Jurkat, Clone E6-1 (cell line): ENCODE results near the gene TP53I3.
"Not testable (repeated sequence)": the region's sequence is repeated elsewhere in the genome, so short reads cannot be mapped to it uniquely, and the experiment has no call there.

ENCODE experiments used
- DNase-seq: peaks from one replicate; pipeline ENCODE4 v3.0.0-alpha.2; 2011; ENCODE audit warnings: low read depth, low spot score
- H3K4me3 ChIP-seq: 2 replicates; pipeline ENCODE4 v1.5.1; 2011; ENCODE audit warnings: mild to moderate bottlenecking, low read length, control low read depth, moderate library complexity

Gene TP53I3

DNA sequence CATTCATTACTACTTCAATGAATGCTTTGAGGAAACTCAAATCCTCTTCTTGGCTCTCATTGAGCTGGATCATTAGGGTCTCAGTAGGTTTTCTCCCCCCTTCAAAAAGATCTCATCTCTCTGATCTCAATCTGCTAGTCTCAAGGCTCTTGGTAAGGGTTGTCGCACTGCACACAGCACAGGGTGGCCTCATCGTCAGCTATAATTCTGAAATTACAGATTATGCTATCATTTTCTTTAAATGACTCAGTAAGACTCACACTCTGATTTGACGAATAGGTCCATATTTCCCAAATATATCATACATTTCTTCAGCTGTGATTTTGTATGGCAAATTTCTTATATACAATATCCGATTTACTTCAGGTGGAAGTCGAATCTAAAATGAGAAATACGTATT lies 10.8 kb downstream of the TP53I3 start:
- DNase-seq, result no peak

DNA sequence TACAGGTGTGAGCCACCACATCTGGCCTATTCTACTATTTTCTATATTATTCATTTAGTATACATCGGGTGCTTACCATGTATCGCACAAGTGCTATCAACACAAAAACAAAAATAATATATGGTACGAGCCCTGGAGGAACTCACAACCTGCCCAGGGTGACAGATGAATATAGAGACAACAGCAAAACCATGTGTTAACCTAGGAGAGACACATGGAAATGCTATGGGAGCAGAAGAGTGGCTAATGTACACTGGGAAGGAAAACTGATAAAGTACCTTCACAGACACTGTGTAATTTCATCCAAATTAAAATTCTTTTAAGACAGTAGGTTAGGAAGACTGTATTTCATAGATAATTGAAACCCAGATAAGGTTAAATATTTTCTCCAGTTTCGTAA lies 12.4 kb downstream of the TP53I3 start:
- DNase-seq, result no peak
- H3K4me3 ChIP-seq, result no peak overlapping the region

More for the DNA sequence above, 10.8 kb downstream of the TP53I3 start:
- no peak overlapping the region for H3K4me3 ChIP-seq

DNA sequence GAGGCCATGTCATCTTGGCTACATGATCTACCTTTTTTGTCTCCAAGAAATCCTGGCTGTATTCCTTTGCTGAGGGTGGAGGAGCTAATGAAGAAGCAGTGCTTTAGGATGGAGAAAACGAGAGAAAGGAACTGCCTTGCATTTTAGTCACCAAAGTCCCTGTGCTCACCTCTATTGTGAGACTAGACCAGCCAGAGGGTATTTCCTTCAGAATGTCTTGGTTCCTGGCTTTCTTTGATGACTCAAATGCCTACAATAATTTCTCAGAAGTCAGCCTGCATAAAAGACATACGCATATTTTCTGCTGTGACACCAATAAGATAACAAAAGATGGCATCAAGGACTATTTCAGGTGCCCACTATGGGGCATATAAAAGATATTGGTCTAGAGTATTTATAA lies 19.3 kb downstream of the TP53I3 start:
- no peak overlapping the region for H3K4me3 ChIP-seq
- no peak for DNase-seq

DNA sequence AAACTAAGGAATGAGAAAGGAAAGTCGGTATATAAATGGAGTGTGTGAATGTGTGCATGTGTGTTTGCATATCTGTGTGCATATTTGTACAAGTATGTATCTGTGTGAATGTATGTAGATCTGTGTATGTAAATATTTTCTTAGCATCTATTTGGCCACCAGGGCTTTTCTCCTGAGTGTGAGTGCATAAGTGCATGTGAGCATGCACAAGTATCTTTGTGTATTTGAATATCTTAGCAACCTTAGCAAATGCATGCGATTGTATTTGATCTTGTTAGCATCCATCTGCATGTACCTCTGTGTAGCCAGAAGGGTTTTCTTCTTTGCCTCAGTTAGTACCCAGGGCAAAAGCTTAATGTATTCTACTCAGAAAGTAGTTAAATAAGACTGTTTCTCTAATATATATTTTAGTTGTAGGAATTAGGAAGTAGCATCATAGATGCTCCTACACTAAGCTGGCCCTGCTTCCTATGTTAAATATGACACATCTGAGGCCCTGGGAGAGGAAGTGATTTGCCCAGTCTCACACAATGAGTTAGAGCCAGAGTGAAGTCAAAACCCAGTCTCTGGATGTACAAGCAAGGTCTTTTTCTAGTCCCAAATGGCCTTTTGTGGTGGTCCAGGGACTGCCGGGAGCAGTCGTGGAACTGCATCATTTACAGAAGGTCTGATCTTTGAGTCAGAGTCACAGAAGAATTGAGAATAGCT lies 25.9 kb downstream of the TP53I3 start:
- H3K4me3 ChIP-seq, result no peak overlapping the region
- no peak for DNase-seq

DNA sequence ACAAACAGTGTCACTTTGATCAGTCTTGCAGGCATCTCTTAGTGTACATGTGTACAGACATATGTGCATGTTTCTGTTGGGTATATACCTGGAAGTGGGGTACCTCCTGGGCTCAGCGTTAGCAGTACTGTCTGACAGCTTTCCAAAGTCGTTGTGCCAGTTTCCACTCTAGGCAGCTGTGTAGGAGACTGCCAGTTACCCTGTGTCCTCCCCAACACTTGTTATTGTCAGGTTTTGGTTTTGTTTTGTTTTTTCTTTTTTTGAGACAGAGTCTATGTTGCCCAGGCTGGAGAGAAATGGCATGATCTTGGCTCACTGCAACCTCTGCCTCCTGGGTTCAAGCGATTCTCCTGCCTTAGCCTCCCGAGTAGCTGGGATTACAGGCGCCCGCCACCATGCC lies 28.9 kb downstream of the TP53I3 start:
- H3K4me3 ChIP-seq, result no peak overlapping the region
- DNase-seq, result no peak

DNA sequence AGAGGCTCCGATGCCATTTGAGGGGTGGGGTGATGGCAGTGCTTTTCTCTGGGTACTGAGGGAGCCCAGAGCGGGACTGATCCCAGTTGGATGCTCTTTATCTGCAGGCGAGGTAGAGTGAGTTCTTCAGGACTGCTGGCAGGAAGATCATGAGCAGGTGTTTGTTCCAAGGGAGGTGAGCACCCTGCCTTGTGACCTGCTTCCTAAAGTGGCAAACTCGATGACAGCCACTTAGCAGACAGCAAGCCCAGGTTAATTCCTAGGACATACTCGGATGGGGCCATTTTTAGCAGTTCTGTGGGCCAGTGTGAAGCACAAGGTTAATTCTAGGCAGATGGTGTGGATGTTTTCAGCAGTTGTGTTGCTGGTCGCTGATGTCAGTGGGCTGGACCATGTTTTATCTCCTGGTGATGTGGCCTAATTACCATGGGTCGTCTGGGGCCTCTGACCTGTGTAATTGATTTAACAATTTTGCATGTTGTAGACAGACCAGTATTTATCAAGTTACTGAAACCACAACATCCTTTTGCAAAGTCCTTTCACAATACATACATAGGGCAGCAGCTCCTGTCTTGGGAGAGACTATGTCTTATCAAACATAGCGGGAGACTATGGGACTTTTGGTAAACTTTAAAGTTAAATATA lies 30.1 kb downstream of the TP53I3 start:
- DNase-seq, result no peak

DNA sequence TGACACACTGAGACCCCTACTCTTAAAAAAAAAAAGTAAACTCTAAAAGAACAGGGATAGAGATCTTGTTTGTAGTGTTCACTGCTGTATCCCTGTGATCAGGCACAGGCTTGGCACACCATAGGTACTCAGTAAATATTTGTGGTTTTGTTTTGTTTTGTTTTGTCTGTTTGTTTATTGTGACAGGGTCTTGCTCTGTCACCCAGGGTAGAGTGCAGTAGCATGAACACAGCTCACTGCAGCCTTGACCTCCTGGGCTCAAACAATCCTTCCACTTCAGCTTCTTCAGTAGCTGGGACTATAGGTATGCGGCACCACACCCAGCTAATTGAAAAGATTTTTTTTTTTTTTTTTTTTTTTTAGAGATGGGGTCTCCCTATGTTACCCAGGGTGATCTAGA lies 31.7 kb downstream of the TP53I3 start:
- DNase-seq, result no peak
- H3K4me3 ChIP-seq, result no peak overlapping the region

More for the DNA sequence above, 30.1 kb downstream of the TP53I3 start:
- H3K4me3 ChIP-seq, result no peak overlapping the region

DNA sequence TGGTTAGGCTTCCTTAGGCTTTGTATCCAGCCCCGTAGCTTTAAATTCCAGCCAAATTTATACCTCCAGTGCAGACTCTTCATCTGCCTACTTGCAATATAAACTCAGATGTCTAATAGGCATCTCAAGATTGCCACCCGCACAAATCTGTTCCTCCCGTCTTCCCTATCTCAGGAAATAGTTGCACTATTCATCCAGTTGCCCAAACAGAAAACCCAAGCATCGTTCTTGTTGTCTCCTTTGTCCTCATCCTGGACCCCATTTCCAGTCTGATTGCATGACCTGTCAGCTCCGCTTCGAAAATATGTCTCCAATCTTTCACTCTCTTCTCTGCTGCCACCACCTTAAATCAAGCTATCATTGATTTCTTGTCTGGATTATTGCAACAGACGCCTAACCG lies 32.8 kb downstream of the TP53I3 start:
- no peak overlapping the region for H3K4me3 ChIP-seq
- no peak for DNase-seq

DNA sequence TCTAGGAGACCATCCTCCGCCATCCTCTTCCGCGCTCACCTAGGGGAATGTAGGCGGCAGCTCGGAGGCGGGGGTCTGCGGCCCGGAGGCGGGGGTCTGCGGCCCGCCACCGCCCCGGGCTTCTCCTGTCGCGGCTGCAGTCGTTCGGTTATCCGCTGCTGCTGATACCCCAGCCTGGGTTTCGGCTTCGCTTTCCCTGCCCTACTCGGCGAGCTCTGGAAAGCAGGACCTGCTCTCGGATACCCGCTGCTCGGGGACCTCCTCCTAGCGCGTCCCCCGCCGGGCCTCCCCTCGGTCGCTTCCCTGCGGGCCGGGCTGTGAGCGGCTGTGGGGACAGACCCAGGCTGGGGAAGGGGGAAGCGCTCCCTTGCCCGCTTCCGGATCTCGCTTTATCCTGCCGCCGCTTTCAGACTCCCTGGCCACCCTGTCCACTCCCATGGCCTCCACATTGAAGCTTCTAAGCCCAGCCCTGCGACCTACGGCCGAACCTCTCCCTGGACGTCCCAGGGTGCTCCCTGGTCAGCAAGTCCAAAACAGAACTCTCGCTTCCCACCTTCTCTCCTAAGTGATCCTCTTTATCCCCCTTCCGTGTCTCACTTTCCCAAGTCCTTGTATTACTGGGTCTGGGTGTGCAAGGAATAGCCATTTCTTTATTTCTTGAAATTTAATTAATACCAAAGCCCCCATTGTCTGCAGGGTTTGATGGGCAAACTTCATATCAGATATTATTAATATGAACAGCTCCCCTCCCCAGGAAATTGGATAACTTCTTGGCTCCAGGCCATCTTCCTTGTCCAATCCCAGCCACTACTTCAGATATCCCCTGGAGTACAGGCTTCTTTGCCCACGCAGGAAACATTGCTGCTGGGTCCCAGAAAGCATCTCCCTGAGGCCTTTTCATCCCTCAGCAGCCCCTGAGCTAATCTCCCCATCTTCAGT lies 34.3 kb downstream of the TP53I3 start:
- no peak for DNase-seq
- H3K4me3 ChIP-seq, result peak overlapping the region; percentile 54

DNA sequence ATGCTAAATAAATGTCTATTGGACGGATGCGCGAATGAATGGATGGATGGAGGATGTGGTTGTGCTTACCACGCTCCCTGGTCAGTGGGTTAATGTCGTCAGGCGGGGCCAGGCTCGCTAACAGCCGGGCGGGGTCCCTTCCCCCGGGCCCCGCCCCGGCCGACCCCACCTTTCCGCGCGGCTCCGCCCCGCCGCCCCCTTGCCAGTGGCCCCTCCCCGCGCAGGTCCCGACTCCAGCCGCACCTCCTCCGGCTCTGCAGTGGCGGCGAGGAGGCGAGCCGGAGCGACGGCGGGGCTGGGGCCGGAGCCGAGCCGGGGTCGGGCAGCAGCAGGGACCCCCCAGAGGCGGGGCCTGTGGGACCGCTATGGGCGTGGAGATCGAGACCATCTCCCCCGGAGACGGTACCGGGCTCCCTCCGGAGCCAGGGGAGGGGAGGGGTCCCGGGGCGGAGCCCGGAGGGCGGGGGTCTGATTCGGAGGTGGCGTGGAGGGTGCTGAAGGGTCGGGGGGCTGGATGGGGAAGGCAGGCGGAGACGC lies 35.1 kb downstream of the TP53I3 start, which contains the start of gene FKBP1B:
Gene FKBP1B, plus strand, starts transcription at position 257 of the 537 bp plus-strand sequence. Its CDS starts 109 bp downstream, at position 366.
- H3K4me3 ChIP-seq, result peak within 1 kb of the TSS; percentile 54
- DNase-seq, result no peak

DNA sequence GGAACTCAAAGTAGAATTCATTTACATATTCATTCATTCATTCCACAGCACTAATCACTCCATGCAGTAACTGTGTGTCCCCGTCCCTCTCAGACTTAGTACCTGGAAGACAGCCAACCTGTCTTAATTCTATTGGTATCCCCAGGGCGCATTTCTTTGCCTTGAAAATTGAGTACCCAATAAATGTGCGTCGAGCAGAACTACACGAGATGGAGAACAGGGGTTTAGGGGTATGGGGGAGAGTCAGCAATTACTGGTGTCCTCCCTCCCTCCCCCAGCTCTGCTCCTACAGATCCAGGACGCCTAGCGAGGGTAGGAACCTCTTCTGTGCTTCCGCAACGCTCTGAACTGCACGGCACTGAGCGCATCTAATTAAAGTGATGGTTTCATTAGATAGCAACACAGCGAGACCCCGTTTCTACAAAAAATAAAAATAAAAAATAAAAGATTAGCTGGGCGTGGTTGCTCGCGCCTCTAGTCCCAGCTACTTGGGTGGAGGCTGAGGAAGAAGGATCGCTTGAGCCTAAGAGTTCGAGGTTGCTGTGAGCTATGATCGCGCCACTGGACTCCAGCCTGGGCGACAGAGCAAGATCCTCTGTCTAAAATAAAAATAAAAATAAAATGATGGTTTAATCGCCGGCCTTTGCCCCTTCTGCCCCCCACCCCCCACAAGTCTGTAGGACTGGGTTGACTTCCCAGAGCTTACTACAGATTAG lies 35.7 kb downstream of the TP53I3 start:
- no peak for DNase-seq
- peak overlapping the region; percentile 54 for H3K4me3 ChIP-seq

DNA sequence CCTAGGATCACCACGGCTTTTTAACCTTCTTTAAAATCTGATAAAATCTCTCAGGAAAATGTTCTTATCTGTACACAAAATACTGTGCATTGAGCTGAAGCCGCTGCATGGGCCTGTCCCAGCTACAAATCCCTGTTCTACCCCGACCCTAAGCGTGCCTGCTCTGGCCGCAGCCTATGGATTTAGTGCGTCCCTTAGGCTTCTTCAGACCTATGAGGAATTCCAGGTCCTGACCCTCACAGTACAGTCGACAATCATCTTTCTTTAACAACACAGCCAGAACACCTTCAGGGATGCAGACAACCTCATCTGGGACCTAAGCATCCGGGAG lies 37.0 kb downstream of the TP53I3 start:
- peak overlapping the region; percentile 75 for H3K4me3 ChIP-seq

DNA sequence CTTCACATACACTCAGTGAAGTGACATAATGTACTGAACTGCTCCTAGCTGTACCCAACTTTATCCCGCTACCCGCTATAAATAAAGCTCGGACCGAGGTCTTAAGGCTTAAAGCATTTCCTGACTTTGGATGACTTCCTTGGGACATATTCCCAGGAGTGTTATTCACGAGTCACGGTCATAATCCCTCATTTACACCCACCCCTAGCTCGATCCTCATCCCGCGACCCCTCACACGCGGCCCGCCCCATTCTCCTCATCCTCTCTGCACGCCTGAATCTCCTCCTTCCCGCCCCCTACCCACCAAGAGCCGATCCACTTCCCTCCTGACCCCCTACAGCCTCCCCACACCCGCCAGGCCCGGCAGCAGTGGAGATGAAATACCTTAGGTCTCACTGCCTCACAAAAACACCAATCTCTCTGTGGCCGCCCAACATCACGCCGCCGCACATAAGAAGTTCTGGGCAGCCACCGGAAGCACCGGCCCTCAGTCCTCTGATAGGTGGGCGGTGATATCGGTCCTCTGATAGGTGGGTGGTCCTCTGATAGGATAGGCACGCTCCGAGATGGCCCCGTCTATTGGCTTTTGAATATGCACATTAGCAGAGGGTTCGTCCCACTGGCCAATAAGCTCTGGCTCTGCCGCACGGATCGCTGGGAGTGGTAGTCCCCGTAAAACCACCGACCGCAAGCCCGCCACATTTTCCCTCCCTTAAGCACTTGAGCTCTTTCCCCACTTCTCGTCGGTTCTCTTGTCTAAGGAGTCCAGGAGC lies 37.5 kb downstream of the TP53I3 start, which contains the start of gene WDCP:
Gene WDCP, minus strand, starts transcription at position 462 of the 773 bp plus-strand sequence. CDS start 7,897 bp downstream, outside the sequence.
- DNase-seq, result peak; percentile 99
- H3K4me3 ChIP-seq, result peak within 1 kb of the TSS; percentile 75

More for the DNA sequence above, 37.0 kb downstream of the TP53I3 start:
- no peak for DNase-seq

DNA sequence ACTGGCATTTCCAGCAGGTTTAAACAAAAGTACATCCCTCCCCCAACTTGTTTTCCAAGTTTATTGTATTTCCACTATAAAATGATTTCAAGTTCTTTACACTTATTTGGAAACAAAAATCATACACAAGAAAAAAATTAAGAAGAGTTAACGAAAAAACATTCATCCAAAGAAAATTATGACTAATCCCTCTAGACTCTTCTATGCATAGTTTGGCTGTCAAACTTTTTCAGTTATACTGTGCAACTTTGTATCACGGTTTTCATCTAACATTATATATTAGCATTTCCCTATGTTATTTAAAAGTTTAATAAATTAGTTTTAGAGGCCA lies 38.1 kb downstream of the TP53I3 start:
- DNase-seq, result no peak
- peak overlapping the region; percentile 75 for H3K4me3 ChIP-seq

DNA sequence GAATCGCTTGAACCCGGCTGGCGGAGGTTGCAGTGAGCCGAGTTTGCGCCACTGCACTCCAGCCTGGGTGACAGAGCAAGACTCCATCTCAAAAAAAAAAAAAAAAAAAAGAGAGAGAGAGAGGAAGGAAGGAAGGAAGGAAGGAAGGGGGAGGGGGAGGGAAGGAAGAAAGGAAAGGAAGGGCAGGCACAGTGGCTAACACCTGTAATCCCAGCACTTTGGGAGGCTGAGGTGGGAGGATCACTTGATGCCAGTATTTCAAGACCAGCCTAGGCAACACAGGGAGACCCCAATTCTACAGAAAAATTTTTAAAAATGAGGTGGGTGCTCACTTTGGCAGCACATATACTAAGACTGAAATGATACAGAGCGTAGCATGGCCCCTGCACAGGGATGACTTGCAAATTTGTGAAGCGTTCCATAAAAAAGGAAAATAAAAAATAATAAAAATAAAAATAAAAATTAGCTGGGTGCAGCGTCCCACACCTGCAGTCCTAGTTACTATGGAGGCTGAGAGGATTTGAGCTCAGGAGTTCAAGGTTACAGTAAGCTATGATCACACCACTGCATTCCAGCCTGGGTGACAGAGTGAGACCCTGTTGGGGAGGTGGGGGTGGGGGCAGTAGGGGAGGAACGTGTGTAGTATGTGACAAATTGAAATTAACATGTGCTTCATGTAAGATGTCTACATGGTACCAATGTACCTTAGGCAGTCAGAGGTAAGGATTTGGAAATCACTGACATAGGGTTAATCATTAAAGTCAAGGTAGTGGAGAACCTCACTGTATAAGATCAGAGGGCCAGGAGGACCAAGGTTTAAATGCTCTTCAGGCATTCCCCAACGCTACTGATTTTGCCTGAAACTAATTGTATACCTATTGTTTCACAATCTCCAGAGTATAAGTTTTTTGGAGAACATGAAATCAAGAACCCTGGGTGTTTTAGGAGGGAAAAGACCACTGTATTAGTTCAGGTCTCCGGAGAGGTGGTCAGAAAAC lies 38.8 kb downstream of the TP53I3 start:
- DNase-seq, result no peak
- H3K4me3 ChIP-seq, result peak overlapping the region; percentile 75

DNA sequence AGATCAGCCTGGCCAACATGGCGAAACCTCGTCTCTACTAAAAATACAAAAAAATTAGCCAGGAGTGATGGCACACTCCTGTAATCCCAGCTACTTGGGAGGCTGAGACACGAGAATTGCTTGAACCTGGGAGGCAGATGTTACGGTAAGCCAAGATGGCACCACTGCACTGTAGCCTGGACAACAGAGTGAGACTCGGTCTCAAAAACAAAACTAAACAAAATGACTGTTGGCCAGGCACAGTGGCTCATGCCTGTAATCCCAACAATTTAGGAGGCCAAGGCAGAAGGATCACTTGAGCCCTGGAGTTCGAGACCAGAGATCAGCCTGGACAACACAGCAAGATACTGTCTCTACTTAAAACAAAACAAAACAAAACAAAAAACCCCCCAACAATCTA lies 41.5 kb downstream of the TP53I3 start:
- not testable (repeated sequence) for H3K4me3 ChIP-seq, DNase-seq

DNA sequence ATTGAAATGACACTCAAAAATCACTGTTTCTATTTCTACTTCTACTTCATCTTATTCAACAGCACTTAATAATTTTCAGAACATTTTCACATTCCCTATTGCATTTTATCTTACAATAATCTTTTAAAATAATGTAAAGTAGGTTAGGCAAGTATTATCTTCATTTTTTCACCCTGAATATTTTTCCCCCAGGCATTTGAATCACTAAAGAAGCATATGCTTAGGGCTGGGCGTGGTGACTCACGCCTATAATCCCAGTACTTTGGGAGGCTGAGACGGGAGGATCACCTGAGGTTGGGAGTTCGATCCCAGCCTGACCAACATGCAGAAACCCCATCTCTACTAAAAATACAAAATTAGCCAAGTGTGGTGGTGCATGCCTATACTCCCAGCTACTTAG lies 44.1 kb downstream of the TP53I3 start:
- no peak overlapping the region for H3K4me3 ChIP-seq
- DNase-seq, result no peak
